Measurements from ENCODE around the gene FAM53B.

The FAM53B gene

DNA sequence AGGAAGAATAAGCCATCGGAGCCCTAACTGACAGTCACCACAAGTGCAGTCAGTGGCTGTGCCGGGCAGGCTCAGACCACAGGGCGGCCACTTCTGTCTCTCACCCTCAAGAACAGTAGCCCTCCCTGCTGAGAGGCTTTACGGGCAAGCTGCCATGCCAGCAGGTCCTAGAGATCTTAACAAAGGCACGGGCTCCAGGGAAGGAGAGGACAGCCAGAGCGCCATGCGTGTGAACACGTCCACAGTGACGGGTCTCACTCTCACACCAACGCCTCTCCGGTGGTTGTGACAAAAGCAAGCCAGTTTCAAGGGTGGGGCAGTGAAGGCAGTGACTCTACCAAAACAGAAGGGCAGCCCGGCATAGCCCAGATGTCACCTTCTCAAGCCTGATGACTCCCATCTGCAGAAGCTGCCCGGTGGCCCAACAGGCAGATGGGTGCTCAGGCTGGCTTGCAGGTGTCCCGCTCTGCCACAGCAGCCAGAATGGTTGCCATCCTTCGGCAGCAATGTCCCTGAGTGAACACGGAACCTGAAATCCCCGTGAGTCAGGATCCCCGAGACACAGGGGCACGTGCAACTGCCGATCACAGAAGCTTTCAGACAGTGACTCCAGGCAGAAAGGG, 102.0 kb downstream of the FAM53B start:
- DNase-seq: no peak

DNA sequence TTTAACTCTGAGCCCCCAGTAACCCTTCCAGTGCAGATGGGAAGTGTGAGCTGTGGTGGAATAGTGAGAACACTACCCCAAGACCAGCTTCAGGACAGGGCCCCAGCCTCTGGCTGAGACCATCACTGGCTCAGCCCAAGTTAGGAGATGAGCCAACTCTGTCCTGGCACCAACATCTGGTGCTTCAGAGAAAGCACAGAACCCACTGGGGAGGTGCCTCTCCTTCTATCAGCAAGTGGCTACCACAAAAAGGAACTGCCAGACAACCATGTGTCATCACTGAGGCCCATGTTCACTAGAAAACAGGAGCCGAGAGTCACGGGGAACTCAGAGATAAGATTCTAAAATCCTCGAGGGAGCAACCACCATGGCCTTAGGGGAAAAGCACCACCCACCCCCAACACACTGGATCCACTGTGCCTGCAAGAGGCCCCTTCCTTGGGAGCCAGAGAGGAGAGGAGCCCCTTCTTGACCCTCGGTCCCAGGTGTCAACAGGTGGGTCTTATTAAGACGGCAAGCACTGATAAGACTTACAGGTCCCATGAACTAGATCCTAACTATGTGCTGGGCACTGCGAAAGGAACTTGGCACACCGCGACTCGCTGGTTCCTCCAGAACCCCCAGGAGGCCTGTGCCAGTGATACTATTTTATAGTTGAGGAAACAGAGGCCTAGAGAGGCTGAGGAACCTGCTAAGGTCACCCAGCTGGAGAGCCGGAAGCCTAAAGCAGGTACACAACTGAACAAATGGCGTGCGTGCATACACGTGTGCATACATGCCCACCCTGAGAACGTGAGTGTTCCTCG, 102.7 kb downstream of the FAM53B start:
- peak; percentile 22 for DNase-seq

GRCh38 chr10:124640538-124641231, 103.5 kb downstream of the FAM53B start:
- no peak for DNase-seq

DNA sequence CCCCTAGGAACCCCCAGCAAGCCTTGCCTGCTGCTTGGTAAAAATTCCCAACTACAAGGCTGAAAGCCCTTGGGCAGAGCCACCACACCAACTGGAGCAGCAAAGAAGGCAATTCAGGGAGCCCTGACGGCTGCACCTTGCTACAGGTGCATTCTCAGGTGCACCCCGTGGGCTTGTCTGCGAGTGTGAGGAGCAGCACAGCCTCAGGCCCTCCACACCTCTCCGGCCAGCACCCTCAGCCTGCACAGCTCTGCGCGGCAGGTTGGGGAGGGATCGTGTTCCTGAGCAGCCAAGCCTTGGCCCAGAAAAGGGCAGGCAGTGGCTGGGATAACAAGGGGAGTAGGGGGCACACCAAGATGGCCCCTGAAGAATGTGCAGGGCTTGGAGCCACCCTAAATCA, 104.1 kb downstream of the FAM53B start:
- DNase-seq: no peak

- DNase-seq: no peak
These were observed 104.5 kb downstream of the FAM53B start for GRCh38 chr10:124639646-124640045.

DNA sequence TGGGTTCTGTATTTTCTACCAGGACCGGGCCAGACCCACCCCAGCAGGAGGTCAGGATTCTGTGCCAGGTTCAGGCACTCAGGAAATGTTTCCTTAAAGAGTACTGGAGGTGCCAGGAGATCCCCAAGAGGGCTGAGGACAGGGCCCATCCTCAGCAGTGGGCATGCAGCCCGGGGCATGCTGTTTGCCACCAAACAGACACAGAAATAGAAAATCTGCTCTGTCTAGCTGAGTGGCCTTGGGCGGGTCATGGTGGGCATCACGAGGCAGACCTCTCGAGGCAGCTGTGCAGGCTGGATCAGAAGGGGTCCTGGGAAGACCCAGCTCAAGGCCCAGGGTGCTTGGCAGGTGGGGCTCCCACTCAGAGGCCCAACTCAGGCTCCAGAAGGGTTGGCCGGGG, 105.0 kb downstream of the FAM53B start:
- no peak for DNase-seq

- no peak for DNase-seq
These were observed 106.4 kb downstream of the FAM53B start for GRCh38 chr10:124637746-124638145.

- DNase-seq: no peak
These were observed 107.0 kb downstream of the FAM53B start for GRCh38 chr10:124637091-124637700.

DNA sequence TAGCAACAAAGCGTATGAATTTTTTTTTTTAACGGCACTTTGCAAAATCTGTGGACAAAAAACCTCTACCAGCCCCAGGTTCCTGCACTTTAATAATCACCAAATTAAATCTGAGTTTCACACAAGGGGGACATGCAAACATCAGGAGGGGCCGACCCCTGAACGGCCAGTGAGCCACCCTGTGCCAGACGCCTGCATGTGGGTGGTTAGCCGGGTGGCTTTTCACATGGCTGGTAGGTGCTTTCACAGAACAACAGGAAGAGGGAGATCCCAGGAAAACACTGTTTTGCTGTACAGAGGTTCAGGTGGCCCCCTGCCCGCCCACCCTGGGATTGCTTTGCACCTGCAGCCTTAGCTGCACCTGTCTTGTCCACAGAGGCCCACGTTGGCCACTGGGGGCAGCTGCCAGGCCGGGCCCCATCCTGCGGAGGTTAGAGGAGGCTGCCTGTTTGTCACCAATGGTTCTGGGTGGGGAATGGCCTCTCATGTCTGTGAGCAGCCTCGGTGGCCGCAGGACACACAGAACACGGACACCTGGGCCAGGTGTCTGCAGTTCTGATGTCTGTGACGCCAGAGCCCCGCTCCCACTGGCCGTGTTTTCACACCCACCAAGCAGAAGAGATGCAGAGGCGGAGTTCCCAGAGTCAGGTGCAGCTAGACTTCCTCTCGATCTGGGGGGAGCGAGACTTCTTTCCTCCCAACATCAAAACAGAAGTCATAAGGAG, 107.7 kb downstream of the FAM53B start:
- no peak for DNase-seq

GRCh38 chr10:124632566-124632965, 111.6 kb downstream of the FAM53B start:
- no peak for DNase-seq

DNA sequence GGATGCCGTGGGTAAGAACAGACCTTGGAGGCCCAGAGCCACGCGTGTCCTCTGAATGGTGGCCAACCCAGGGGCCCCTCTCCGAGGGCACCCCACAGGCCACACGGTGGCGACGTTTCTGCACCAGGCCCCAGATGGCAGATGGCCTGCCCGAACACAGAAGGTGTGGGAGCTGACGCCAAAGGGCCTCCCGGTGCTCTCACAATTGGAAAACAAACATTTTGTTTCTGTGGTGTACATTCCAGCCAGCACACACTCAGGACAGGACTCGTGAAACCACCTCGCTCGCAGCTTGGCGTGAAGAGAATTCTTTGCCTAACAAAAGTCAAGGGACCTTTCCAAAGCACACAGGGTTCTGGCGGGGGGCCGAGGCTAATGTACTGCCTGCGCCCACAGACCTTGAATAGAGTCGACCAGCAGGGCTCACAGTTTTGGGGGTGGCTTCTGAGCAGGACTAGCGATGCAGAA, 112.1 kb downstream of the FAM53B start:
- peak; percentile 9 for DNase-seq

- DNase-seq: no peak
These were observed 113.6 kb downstream of the FAM53B start for GRCh38 chr10:124630551-124630950.

DNA sequence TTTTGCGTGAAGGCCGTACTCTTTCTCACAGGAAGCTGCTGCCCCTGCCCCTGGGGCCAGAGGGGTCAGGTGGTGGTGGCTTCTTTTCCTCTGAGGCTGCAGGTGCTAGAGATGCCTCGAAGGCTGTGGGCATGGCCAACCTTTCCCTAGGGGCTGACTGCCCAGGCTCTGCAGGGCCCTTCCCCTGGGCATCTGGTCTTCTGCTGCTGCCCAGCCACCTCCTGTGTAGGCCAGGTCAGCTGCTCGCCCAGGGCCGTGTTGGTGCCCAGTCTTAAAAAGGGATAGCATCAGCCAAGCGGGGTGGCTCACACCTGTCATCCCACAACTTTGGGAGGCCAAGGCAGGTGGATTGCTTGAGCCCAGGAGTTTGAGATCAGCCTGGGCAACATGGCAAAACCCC, 114.3 kb downstream of the FAM53B start:
- DNase-seq: no peak

- no peak for DNase-seq
These were observed 114.8 kb downstream of the FAM53B start for GRCh38 chr10:124629415-124629814.

DNA sequence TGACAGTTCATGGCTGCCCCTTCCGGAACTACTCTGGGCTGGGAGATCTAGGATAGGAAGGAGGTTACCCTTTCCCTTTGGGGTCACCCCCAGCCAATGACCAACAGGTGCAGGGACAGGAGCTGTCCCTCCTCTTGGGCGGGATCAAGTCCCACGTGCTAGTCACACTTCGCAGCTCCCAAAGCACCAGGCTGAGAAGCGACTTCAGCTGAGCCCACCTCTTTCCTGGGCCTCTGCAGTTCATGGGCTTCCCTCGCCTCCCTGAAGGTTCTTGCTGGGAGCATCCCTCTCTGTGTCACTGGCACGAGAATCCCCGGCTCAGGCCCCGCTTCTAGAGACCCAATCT, 115.5 kb downstream of the FAM53B start:
- no peak for DNase-seq

GRCh38 chr10:124627866-124628675, 116.1 kb downstream of the FAM53B start:
- no peak for DNase-seq

DNA sequence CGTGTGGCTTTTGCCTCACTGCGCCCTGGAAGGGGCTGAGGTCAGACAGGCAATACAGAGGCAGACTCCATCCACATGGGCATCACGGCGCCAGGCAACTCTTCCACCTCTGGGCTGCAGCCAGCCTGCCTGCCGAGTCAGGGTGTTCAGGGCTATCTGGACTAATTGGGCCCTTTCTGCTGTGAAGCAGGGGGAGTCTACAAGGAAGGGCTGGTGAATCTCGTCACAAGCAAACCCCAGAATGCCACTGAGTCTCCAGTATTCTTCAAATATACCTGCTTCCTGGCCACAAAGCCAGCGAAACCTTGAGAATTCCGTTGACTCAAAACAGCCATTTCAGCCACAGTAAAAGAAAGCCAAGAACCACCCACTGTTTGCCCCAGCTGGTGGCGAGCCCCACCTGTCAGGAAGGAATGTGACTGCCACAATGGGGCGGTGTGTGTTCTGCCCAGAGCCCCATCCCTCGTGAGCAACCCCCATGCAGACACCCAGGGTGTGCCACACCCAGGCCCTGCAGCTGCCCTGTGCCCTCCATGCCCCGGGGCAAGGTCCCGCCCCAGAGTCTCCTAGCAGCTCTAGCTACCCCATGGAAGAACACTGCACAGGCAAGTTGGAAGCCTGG, 117.3 kb downstream of the FAM53B start:
- no peak for DNase-seq

- DNase-seq: no peak
These were observed 118.3 kb downstream of the FAM53B start for GRCh38 chr10:124625831-124626238.

DNA sequence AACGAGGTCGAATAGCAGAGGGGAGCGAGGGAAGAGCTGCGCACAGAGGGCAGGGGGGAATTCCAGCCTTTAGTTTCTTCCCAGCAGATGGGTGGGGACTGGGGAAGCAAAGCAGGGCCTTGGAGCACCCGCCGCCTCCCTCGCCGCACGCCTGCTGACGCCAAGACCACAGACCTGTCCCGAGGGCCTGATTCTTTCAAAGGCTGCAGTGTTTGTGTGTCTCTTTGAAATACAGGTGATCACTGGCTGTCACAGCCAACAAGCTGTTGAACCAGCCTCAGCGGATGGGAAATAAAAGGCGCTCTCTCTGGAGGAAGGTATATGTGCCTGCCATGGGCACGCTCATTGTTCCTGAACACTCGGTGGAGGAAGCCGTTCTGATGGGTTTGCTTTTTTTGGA, 119.3 kb downstream of the FAM53B start:
- DNase-seq: no peak

GRCh38 chr10:124624466-124624865, 119.7 kb downstream of the FAM53B start:
- DNase-seq: no peak

- DNase-seq: no peak
These were observed 120.2 kb downstream of the FAM53B start for GRCh38 chr10:124624006-124624405.
